KOPT-K1 (cell line): ENCODE measurements around the gene RIMBP3C.
"Not testable (repeated sequence)": the region's sequence is repeated elsewhere in the genome, so short reads cannot be mapped to it uniquely, and the experiment has no call there.

ENCODE experiments used
- H3K27ac ChIP-seq: fragments of 200-600 bp; sonication (generic); 2 replicates; pipeline ENCODE4 v1.5.1; 2016; ENCODE audit warnings: antibody characterized with exemption, mild to moderate bottlenecking, low read depth, low read length; ENCODE audit not compliant: poor library complexity, severe bottlenecking
- H3K36me3 ChIP-seq: fragments of 200-600 bp; sonication (generic); 2 replicates; pipeline ENCODE4 v1.5.1; 2017; ENCODE audit warnings: antibody characterized with exemption, mild to moderate bottlenecking, low read length, moderate library complexity; ENCODE audit not compliant: insufficient read depth
- H3K9me3 ChIP-seq: fragments of 200-600 bp; sonication (generic); 2 replicates; pipeline ENCODE4 v1.5.1; 2017; ENCODE audit warnings: antibody characterized with exemption, low read length, mild to moderate bottlenecking; ENCODE audit not compliant: insufficient read depth, poor library complexity, severe bottlenecking

The RIMBP3C gene

GRCh38 chr22:21516522-21516921, 34.7 kb downstream of the RIMBP3C start:
- H3K9me3 ChIP-seq, H3K27ac ChIP-seq, H3K36me3 ChIP-seq: not testable (repeated sequence)

- not testable (repeated sequence) for H3K27ac ChIP-seq, H3K9me3 ChIP-seq, H3K36me3 ChIP-seq
Measured at GRCh38 chr22:21515234-21515633, 36.0 kb downstream of the RIMBP3C start.

GRCh38 chr22:21514117-21514516, 37.1 kb downstream of the RIMBP3C start:
- not testable (repeated sequence) for H3K27ac ChIP-seq, H3K36me3 ChIP-seq, H3K9me3 ChIP-seq

DNA sequence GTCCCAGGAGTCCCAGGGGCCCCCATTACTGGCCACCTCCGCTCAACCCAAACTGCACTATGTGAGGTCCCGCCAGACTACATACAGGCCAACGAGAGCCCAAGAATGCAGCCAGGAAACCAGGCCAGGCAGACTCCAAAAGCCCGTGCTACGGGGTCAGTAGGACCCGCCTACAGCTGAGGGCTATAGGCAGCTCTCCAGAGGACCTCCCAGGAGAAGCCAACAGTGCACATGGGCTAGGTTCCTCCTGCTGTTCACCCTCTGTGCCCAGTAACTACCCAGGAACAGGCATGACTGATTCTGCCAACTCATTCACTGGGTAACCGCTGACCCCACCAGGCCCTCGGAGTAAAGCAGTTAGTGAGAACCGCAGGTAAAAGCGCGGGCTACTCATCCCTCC, 39.2 kb downstream of the RIMBP3C start:
- not testable (repeated sequence) for H3K36me3 ChIP-seq

GRCh38 chr22:21510397-21510796, 40.9 kb downstream of the RIMBP3C start:
- H3K36me3 ChIP-seq, H3K27ac ChIP-seq, H3K9me3 ChIP-seq: not testable (repeated sequence)

More for the DNA sequence above, 39.2 kb downstream of the RIMBP3C start:
- H3K9me3 ChIP-seq, H3K27ac ChIP-seq: not testable (repeated sequence)

GRCh38 chr22:21499623-21500506, 51.4 kb downstream of the RIMBP3C start:
- H3K9me3 ChIP-seq, H3K36me3 ChIP-seq, H3K27ac ChIP-seq: not testable (repeated sequence)

DNA sequence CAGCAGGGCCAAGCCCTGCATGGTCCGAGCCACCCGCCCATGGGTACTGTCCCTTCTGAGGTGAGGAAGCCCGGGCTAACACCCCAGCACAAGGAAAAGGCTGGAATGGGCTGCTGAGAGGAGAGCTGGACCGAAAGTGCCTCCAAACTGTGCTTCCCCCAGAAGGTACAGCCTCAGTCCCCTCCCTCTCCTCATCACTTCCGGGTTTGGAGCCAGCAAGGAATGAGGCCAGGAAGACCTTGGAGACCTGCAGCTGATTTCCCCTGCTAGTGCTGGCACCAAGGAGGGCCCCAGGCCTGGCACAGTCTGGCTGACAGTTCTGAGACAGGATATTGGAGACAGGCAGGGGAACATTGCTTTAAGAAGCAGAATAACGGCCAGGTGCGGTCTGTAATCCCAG, 52.8 kb downstream of the RIMBP3C start:
- not testable (repeated sequence) for H3K36me3 ChIP-seq, H3K27ac ChIP-seq, H3K9me3 ChIP-seq

DNA sequence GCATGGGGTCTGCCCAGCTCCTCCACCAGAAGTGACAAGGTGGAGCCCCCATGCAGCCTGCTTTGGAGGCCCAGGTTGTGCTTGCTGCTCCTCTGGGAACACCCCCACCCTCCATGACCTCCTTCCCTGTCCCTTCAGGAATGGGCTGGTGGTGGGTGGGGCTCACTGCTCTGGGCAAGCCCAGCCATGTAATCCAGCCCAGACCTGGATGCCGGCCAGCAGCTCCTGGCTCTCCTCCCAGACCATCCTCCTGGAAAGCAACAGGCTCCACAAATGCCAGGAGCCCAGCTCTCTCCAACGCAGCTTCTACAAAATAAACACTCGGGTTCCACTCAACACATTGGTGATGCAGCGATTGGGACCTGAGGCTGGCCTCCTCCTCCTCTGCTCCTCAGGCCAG, 53.3 kb downstream of the RIMBP3C start:
- H3K27ac ChIP-seq, H3K9me3 ChIP-seq, H3K36me3 ChIP-seq: not testable (repeated sequence)
